B cell (primary cell): Measurements from ENCODE around the gene RIT2. TPM values are rescaled to one million over a fixed set of nuclear protein-coding genes. Genes with fewer than 3 reads are reported as not detected.

Source experiments
- ATAC-seq: fragments of 200-7000 bp; cut with Tn5 transposase; one replicate; pipeline ENCODE4 v1.10.0; 2021; ENCODE audit warnings: low read depth, mild to moderate bottlenecking, moderate number of reproducible peaks, moderate library complexity
- CTCF ChIA-PET: fragments of 350-600 bp; sonication (Branson Sonifier 250); formaldehyde crosslinking; loops from one replicate; lab custom pipeline; 2021; ENCODE audit warnings: antibody characterized with exemption, inconsistent platforms; lab: Charles Lee
- POLR2A ChIA-PET: fragments of 350-600 bp; sonication (Branson Sonifier 250); formaldehyde crosslinking; loops from one replicate; lab custom pipeline; 2021; ENCODE audit warnings: antibody characterized with exemption; lab: Charles Lee
- DNase-seq: peaks from one replicate; pipeline ENCODE4 v3.0.0; 2013
- H2AFZ ChIP-seq: 2 replicates; pipeline ENCODE4 v1.6.1; 2012; ENCODE audit warnings: mild to moderate bottlenecking, low read depth, low read length; ENCODE audit not compliant: insufficient read depth, poor library complexity, severe bottlenecking
- H3K27ac ChIP-seq, 2 donors: 1 replicate in 1 of 2; 2 replicates in 1 of 2; pipeline ENCODE4 v1.5.1; 2012 to 2013; ENCODE audit warnings: low read length in 2 of 2, mild to moderate bottlenecking in 2 of 2, moderate library complexity in 1 of 2
- H3K27me3 ChIP-seq, 4 experiments: fragments of 200-600 bp in 1 of 4; sonication (generic) in 1 of 4; replicated peaks in 1 of 4; 1 replicate in 2 of 4; 2 replicates in 2 of 4; pipeline versions ENCODE4 v1.6.1 to v1.7.0; 2013 to 2016; ENCODE audit warnings: low read length in 3 of 4, mild to moderate bottlenecking in 2 of 4, mixed read lengths in 1 of 4, moderate library complexity in 1 of 4; ENCODE audit not compliant: insufficient read depth in 4 of 4, control insufficient read depth in 3 of 4; ENCODE audit errors: control extremely low read depth in 1 of 4
- H3K36me3 ChIP-seq, 2 experiments: replicated peaks in 1 of 2; 1 replicate in 1 of 2; 2 replicates in 1 of 2; pipeline versions ENCODE4 v1.6.1 to v1.7.1; 2013; ENCODE audit warnings: low read length in 1 of 2; ENCODE audit not compliant: insufficient read depth in 2 of 2, control insufficient read depth in 1 of 2; ENCODE audit errors: control extremely low read depth in 1 of 2, extremely low read depth in 1 of 2
- H3K4me1 ChIP-seq, 2 donors: fragments of 200-600 bp in 1 of 2; sonication (generic) in 1 of 2; 1 replicate in 1 of 2; 2 replicates in 1 of 2; pipeline versions ENCODE4 v1.5.1 to v1.6.1; 2013 to 2017; ENCODE audit warnings: low read length in 2 of 2; ENCODE audit not compliant: control insufficient read depth in 2 of 2, insufficient read depth in 2 of 2
- H3K4me2 ChIP-seq: replicated peaks from 2 replicates; pipeline ENCODE3; 2012; ENCODE audit warnings: mild to moderate bottlenecking, low read depth, low read length; ENCODE audit not compliant: poor library complexity, severe bottlenecking
- H3K4me3 ChIP-seq, 5 experiments: fragments of 200-600 bp in 1 of 5; sonication (generic) in 1 of 5; 1 replicate in 3 of 5; 2 replicates in 2 of 5; pipeline versions ENCODE4 v1.5.1 to v1.7.0; 2011 to 2016; ENCODE audit warnings: low read length in 4 of 5, mild to moderate bottlenecking in 4 of 5, low read depth in 2 of 5, control low read depth in 1 of 5, moderate library complexity in 1 of 5; ENCODE audit not compliant: insufficient read depth in 1 of 5; ENCODE audit errors: control extremely low read depth in 1 of 5, extremely low read depth in 1 of 5
- H3K79me2 ChIP-seq: fragments of 200-600 bp; sonication (generic); one replicate; pipeline ENCODE4 v1.6.0; 2016; ENCODE audit warnings: low read length; ENCODE audit not compliant: control insufficient read depth, insufficient read depth
- H3K9ac ChIP-seq: fragments of 200-600 bp; sonication (generic); 2 replicates; pipeline ENCODE4 v1.6.1; 2017; ENCODE audit warnings: mild to moderate bottlenecking, low read length, moderate library complexity
- H3K9me3 ChIP-seq, 3 donors: one replicate each; pipeline versions ENCODE4 v1.6.1 to v1.7.1; 2013; ENCODE audit warnings: low read length in 2 of 3; ENCODE audit not compliant: control insufficient read depth in 2 of 3, insufficient read depth in 1 of 3; ENCODE audit errors: control extremely low read depth in 1 of 3
- H4K20me1 ChIP-seq: 2 replicates; pipeline ENCODE4 v1.6.0; 2012; ENCODE audit warnings: mild to moderate bottlenecking, low read length; ENCODE audit not compliant: insufficient read depth, control insufficient read depth, poor library complexity, severe bottlenecking
- H3K27ac Mint-ChIP-seq: one replicate; pipeline ENCODE4 v1.8.0; 2021; ENCODE audit warnings: mixed read lengths
- H3K27me3 Mint-ChIP-seq: one replicate; pipeline ENCODE4 v1.8.0; 2021; ENCODE audit warnings: mixed read lengths
- H3K4me1 Mint-ChIP-seq: one replicate; pipeline ENCODE4 v1.8.0; 2021; ENCODE audit warnings: mixed read lengths
- H3K4me3 Mint-ChIP-seq: one replicate; pipeline ENCODE4 v1.8.0; 2021; ENCODE audit warnings: mixed read lengths
- H3K9me3 Mint-ChIP-seq: one replicate; pipeline ENCODE4 v1.8.0; 2022; ENCODE audit warnings: mixed read lengths; ENCODE audit not compliant: insufficient read depth
- CTCF ChIP-seq: fragments of 200-600 bp; IDR thresholded peaks from one replicate; pipeline ENCODE4 v1.8.0; 2022; ENCODE audit warnings: antibody characterized with exemption, mild to moderate bottlenecking
- EZH2 ChIP-seq: IDR thresholded peaks from 2 replicates; pipeline ENCODE4 v1.6.1; 2012; ENCODE audit warnings: borderline replicate concordance, low read depth, mild to moderate bottlenecking, moderate library complexity, low read length; ENCODE audit not compliant: insufficient read depth, poor library complexity, severe bottlenecking
- WGBS: methylation state at CpG from one replicate; pipeline ENCODE4 v1.1.5; 2013; ENCODE audit warnings: missing lambda C conversion rate; ENCODE audit not compliant: insufficient coverage; 5-methylcytosine and 5-hydroxymethylcytosine counted together
- intact Hi-C: fragments of 100-400 bp; cut with micrococcal nuclease; formaldehyde crosslinking; loops from one replicate; pipeline ENCODE4 v1.10.0; 2022
- polyA plus RNA-seq: library from polyadenylated mRNA; depleted of rRNA; stranded (reverse); fragments of >200 nt; gene quantifications from 2 replicates; pipeline ENCODE4 v1.2.3, GENCODE V29; 2012
- total RNA-seq, 2 donors: library from RNA; stranded (reverse); fragments of 120-200 nt in 1 of 2; gene quantifications; 1 replicate in 1 of 2; 2 replicates in 1 of 2; pipeline versions ENCODE4 v1.2.3 to v1.2.4, GENCODE V29; 2013 to 2022

RIT2 gene
- total and polyA plus RNA-seq, 2 donors (not counting 1 experiment from before 2014, with no cell fraction given): not detected

GRCh38 chr18:43054815-43055519 is 60.5 kb downstream of the RIT2 start:
- Mint-ChIP-seq H3K27me3 (no peaks in the 10 kb centered on the region), H3K9me3 (peaks cover 2% of the 10 kb centered on the region), H3K4me1 (no peaks in the 10 kb centered on the region), H3K27ac (no peak overlapping the region), H3K4me3 (no peak overlapping the region)
- TF ChIP-seq CTCF (no peak), EZH2 (no peak)
- Histone ChIP-seq H4K20me1 (no peaks in the 10 kb centered on the region), H3K4me3 (no peak overlapping the region), H3K27me3 (no peaks in the 10 kb centered on the region), H3K4me1 (no peaks in the 10 kb centered on the region), H3K79me2 (no peaks in the 10 kb centered on the region), H3K9ac (no peak overlapping the region), H2AFZ (no peak overlapping the region), H3K36me3 (no peaks in the 10 kb centered on the region), H3K9me3 (no peaks in the 10 kb centered on the region), H3K27ac (no peak overlapping the region), H3K4me2 (no peak overlapping the region)
- intact Hi-C loops: no loop called here
- ChIA-PET CTCF (no interaction called here), POLR2A (no interaction called here)
- WGBS: 93% methylated on average over 2 of the region's 7 CpGs
- ATAC-seq: no peak
- no peak for DNase-seq

- POLR2A ChIA-PET: no interaction called here
- no peak overlapping the region for H3K27ac ChIP-seq
- CTCF ChIA-PET: no interaction called here
Observed at GRCh38 chr18:43049021-43049420, 66.5 kb downstream of the RIT2 start.

More at GRCh38 chr18:43049021-43049420, 66.5 kb downstream of the RIT2 start:
- H3K27me3 Mint-ChIP-seq: no peaks in the 10 kb centered on the region
- ATAC-seq: no peak
- no peak overlapping the region for H3K4me3 Mint-ChIP-seq
- H3K4me1 Mint-ChIP-seq: no peaks in the 10 kb centered on the region
- Histone ChIP-seq H3K4me3 (no peak overlapping the region), H3K36me3 (no peaks in the 10 kb centered on the region), H4K20me1 (no peaks in the 10 kb centered on the region), H2AFZ (no peak overlapping the region), H3K9ac (no peak overlapping the region), H3K4me2 (no peak overlapping the region), H3K27me3 (no peaks in the 10 kb centered on the region), H3K9me3 (no peaks in the 10 kb centered on the region), H3K4me1 (no peaks in the 10 kb centered on the region), H3K79me2 (no peaks in the 10 kb centered on the region)
- intact Hi-C loops: no loop called here
- DNase-seq: no peak
- WGBS: no CpG with 5 or more reads among the region's 3 CpGs
- no peak for TF ChIP-seq CTCF
- TF ChIP-seq EZH2: no peak
- H3K9me3 Mint-ChIP-seq: peaks cover 2% of the 10 kb centered on the region
- H3K27ac Mint-ChIP-seq: no peak overlapping the region
